GM13976 (cell line): ENCODE data around the gene ABHD5.

Experiments used
- DNase-seq: peaks from one replicate; pipeline ENCODE4 v3.0.0; 2012; ENCODE audit warnings: low spot score
- CTCF ChIP-seq: IDR thresholded peaks from 2 replicates; pipeline ENCODE4 v1.5.1; 2012; ENCODE audit warnings: borderline replicate concordance, mild to moderate bottlenecking; ENCODE audit not compliant: insufficient read depth; ENCODE audit errors: extremely low read depth, missing control alignments, control extremely low read depth
- in situ Hi-C: fragments of 300-500 bp; cut with MboI; formaldehyde crosslinking; loops from one replicate; pipeline ENCODE4 v1.12.0; 2022; ENCODE audit warnings: low sequenced_read_pairs, mixed read lengths, inconsistent platforms; ENCODE audit not compliant: unreplicated experiment

The ABHD5 gene

GRCh38 chr3:43723121-43723734, 32.5 kb downstream of the ABHD5 start:
- TF ChIP-seq CTCF: no peak
- no peak for DNase-seq
- in situ Hi-C loops: no loop called here

GRCh38 chr3:43726521-43726920, 35.8 kb downstream of the ABHD5 start:
- no peak for DNase-seq
- in situ Hi-C loops: no loop called here
- no peak for TF ChIP-seq CTCF

- in situ Hi-C loops: no loop called here
- no peak for DNase-seq
- no peak for TF ChIP-seq CTCF
Observed at GRCh38 chr3:43727930-43728329, 37.2 kb downstream of the ABHD5 start.

GRCh38 chr3:43728476-43728875, 37.7 kb downstream of the ABHD5 start:
- in situ Hi-C loops: no loop called here

GRCh38 chr3:43728947-43729346, 38.2 kb downstream of the ABHD5 start:
- DNase-seq: no peak
- no peak for TF ChIP-seq CTCF
- in situ Hi-C loops: no loop called here

More at GRCh38 chr3:43728476-43728875, 37.7 kb downstream of the ABHD5 start:
- DNase-seq: no peak
- TF ChIP-seq CTCF: no peak

- DNase-seq: no peak
Observed at GRCh38 chr3:43729707-43730414, 39.1 kb downstream of the ABHD5 start.

More at GRCh38 chr3:43729707-43730414, 39.1 kb downstream of the ABHD5 start:
- no peak for TF ChIP-seq CTCF
- in situ Hi-C loops: no loop called here
